ENCODE measurements around the gene IQGAP2.

- TF ChIP-seq, protein P1, sequence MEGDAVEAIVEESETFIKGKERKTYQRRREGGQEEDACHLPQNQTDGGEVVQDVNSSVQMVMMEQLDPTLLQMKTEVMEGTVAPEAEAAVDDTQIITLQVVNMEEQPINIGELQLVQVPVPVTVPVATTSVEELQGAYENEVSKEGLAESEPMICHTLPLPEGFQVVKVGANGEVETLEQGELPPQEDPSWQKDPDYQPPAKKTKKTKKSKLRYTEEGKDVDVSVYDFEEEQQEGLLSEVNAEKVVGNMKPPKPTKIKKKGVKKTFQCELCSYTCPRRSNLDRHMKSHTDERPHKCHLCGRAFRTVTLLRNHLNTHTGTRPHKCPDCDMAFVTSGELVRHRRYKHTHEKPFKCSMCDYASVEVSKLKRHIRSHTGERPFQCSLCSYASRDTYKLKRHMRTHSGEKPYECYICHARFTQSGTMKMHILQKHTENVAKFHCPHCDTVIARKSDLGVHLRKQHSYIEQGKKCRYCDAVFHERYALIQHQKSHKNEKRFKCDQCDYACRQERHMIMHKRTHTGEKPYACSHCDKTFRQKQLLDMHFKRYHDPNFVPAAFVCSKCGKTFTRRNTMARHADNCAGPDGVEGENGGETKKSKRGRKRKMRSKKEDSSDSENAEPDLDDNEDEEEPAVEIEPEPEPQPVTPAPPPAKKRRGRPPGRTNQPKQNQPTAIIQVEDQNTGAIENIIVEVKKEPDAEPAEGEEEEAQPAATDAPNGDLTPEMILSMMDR (IDR thresholded peaks at IDR 0.05; ENCODE audit: insufficient read depth, low read length, poor library complexity, severe bottlenecking): no peak
- TF ChIP-seq EZH2phosphoT487 (conservative IDR thresholded peaks at IDR 0.05; ENCODE audit: low read length): no peak
Measured at GRCh38 chr5:76477571-76477970, 74.5 kb downstream of the IQGAP2 start.

Measured in SU-DHL-6 (cell line).